ENCODE data around the gene PFKM.
A peak's percentile ranks its signal among the peaks of the same experiment; 100 is the strongest.
"Not testable (repeated sequence)": the region's sequence is repeated elsewhere in the genome, so short reads cannot be mapped to it uniquely, and the experiment has no call there.

Gene PFKM
- total RNA-seq: 17.1 to 26.1 reads per million in 2 donors

DNA sequence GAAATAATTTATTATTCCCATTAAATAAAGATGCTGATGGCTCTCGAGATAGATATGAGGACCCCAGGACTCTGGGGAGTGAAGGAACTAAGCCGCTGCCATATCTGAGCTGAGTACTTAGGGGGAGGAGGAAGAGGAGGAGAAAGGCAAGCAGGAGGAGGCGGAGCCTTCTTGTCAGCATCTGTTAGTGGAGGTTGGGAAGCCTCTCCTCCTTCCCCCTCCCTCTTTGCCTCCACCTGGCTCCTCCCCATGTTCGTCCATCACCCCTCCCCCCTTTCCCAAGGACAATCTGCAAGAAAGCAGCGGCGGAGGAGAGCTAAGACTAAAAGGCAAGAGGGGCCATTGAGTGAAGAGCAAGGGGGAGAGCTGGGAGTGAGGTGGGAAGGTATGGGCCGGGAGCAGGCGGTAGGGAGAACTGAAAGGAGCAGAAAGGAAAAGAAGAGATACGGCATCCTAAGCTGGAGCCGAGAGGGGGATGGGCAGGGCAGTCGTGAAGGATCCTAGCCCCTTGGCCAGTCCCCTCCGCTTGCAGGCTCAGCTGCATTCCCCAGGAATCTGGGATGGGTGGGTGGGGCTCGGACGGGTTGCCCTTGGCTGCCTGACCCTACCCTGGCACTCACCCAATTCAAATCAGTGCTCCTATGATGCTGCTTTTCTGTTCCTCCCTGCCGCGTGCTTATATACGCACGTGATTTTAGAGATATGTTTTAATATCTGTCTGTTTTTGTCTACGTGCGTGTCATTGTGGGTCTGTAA is at the start of gene PFKM:
TSS of gene PFKM (plus strand) at position 287 of the 756 bp plus-strand sequence. CDS start 3,411 bp downstream, outside the sequence.
- peak; percentile 39 for DNase-seq

DNA sequence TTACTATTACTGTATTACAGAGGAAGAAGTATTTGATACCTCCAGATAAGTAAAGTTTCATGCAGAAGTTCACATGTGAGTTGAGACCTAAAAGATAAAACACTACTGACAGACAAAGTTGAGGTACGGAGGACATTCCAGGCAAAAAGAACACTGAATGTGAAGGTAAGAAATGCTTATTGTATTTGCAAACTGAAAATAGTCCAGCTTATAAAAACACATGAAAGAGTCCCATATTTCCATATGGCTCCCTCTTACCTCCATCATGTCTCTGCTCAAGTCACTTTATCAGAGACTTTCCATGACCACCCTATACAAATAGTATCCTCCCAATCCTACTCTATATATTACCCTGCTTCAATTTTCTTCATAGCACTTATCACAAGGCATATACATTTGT is 49.1 kb upstream of the PFKM start:
- no peak for DNase-seq

DNA sequence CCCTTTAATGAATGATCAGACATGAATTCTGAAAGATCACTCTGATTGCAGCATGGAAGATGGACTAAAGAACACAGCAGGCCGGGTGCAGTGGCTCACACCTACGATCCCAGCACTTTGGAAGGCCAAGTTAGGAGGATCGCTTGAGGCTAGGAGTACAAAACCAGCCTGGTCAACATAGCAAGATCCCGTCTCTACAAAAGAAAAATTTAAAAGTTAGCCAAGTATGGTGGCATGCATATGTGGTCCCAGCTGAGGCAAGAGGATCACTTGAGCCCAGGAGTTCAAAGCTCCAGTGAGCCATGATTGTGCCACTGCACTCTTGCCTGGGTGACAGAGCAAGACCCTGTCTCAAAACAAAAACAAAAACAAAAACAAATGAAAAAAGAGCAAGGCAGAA is 48.4 kb upstream of the PFKM start:
- DNase-seq: no peak

- DNase-seq: no peak
These were observed 47.4 kb upstream of the PFKM start for GRCh38 chr12:48071808-48072207.

DNA sequence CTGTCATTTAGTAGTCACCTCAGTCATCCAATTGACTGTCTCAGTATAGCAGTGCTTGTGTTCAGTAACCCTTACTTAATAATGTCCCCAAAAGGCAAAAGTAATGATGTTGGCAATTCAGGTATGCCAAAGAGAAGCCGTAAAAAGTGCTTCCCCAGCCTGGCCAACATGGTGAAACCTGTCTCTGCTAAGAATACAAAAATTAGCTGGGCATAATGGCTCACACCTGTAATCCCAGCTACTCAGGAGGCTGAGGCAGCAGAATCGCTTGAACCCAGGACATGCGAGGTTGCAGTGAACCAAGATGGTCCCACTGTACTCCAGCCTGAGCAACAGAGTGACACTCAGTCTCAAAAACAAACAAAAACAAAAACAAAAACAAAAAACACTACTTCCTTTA is 46.9 kb upstream of the PFKM start:
- DNase-seq: no peak

- no peak for DNase-seq
These were observed 44.9 kb upstream of the PFKM start for GRCh38 chr12:48074266-48074665.

- no peak for DNase-seq
These were observed 43.3 kb upstream of the PFKM start for GRCh38 chr12:48075832-48076231.

DNA sequence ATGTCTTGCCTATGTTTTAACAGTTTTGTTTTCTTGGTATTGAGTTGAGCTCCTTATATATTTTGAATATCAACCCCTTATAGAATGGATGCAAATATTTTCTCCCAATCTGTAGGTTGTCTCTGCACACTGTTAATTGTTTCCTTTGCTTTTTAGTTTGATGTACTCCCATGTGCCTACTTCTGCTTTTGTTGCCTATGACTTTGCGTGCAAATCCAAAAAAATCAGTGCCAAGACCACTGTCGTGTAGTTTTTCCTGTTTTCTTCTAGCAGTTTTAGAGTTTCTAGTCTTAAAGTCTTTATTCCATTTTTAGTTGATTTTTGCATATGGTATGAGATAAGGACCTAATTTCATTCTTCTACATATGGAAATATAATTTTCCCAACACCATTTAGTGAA is 42.1 kb upstream of the PFKM start:
- DNase-seq: no peak

GRCh38 chr12:48078901-48079300 is 40.3 kb upstream of the PFKM start:
- DNase-seq: no peak

DNA sequence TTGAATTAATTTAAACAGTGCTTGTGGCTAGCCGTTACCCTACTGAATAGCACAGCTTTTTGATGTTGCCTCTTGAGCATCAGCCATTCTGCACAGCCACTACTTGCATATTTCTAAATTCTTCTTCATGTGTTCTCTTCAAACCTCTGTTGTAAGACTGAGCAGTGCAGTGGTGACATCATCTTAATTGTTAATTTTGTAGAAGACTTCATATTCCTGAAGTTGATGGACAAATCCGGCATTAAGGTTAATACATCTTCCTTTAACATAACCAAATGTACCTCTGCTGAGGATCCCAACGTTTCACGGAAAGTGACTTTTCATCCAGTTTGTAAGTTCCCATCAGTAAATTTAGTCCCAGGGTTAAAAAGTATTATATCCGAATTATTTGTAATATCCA is 38.9 kb upstream of the PFKM start:
- DNase-seq: no peak

- DNase-seq: no peak
These were observed 38.3 kb upstream of the PFKM start for GRCh38 chr12:48080821-48081220.

- DNase-seq: no peak
These were observed 35.1 kb upstream of the PFKM start for GRCh38 chr12:48084066-48084465.

DNA sequence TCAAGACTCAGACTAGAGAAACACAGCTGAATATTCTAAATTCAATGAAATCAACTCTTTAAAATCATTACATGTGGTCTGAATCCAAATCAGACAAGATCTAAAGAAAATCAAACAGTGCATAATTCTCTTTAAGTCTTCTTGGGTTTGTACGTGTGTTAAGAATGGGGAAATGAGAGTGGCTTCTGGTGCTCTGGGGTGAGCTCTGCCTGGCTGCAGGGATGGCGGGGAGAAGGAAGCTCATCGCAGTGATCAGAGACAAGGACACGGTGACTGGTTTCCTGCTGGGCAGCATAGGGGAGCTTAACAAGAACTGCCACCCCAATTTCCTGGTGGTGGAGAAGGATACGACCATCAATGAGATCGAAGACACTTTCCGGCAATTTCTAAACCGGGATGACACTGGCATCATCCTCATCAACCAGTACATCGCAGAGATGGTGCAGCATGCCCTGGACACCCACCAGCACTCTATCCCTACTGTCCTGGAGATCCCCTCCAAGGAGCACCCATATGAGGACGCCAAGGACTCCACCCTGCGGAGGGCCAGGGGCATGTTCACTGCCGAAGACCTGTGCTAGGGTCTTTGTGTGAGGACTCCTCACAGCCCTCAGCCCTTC is 34.2 kb upstream of the PFKM start:
- DNase-seq: no peak

- no peak for DNase-seq
These were observed 32.8 kb upstream of the PFKM start for GRCh38 chr12:48086327-48086726.

DNA sequence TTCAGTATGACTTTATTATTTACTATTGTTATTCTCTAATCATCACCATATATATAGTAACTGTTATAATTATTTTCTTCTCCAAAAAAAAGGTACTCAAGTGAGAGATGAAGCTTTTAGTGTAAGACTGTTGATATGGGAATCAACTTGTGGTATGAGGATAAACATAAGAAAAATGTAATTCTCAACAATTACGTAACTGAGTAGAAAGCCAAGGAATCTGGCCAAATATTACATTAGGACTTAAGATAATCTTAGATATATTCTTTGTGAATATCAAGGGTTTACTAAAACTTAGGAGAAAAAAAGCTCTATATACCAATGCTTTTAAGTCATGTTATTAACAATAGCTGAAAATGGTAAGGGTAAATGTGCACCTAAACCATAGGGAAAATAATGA is 26.6 kb upstream of the PFKM start:
- no peak for DNase-seq

- DNase-seq: no peak
These were observed 14.6 kb upstream of the PFKM start for GRCh38 chr12:48104531-48104930.

- peak; percentile 55 for DNase-seq
These were observed 13.8 kb upstream of the PFKM start for GRCh38 chr12:48105321-48105866.

DNA sequence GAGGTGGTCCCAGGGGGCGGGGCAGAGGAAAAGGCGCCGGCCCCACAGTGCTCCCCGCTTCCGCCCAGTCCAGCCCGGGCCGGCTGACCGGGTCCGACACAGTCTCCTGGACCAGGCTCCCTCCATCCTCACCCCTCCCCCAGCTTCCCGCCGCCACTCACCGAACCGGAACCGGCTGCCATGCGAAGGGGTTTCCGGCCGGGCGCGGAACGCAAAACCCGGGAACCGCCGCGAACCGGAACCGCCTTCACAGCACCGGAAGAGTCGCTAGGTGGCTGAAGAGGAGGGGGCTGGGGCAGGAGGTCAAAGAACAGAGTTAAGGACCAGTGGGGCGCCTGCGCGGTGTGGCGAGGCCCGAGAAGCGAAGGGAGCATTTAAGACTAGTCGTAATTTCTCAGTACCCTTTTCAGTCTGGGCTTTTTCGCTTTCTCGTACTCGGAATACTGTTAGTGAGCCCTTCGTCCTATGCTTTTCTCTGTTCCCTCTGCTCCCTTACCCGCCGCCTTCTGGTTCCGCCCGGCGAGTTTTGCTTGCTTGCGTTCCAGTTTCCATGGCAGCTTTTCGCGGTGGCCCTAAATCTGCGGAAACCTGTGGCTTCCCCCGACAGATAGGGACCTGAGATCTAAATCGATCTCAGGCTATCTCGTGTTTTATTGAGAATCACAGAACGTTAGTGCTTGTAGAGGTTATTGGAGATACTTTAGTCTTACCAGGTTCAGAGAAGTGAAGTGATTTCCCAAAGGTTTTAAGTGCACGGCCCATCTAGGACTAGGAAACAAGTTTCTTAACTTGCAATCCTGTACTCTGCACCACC is 13.1 kb upstream of the PFKM start, which contains the start of gene SENP1:
TSS of gene SENP1 (minus strand) at position 213 of the 814 bp plus-strand sequence. CDS start 4,607 bp downstream, outside the sequence.
- DNase-seq: peak; percentile 83

DNA sequence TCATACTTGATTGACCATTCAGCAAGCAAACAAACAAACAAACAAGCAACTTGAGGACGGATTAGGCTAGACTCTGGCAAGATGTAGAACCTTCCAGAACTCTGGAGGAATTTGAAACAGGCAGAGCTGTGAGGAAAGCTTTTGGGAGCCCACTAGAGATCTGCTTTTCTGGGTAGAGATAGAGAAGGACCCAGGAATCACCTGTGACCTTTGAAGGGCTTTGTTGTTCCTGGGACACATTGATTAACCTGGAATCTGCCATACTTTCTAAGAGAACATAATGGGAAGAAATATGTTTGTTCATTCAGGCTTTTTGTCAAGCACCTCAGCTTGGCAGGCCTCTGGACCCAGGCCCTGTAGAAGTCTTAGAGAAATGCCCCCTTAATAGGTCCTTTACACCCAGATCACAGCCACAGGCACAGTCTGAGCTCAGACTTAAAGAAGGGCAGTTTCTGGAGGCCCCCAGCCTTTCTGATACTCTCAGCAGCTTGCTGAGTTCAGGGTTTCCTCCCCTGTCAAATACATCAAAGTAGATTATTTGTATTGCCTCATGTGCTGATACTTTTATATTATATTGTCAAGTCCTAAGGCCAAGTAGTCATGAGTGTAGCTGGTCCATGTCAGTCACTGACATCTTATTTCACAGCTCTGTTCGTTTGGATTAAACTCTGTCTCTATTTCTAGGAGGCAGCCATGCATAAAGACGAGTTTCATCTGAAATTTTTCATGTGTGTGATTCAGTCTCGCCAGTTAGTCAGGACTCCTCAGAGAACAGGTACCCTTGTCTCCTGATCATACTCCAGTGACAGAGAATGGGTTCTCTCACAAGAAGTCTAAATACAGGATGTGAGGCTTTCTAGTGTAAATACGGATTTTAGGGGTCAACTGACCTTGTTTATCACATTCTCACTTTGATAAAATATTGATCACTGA is 12.2 kb upstream of the PFKM start:
- DNase-seq: no peak

DNA sequence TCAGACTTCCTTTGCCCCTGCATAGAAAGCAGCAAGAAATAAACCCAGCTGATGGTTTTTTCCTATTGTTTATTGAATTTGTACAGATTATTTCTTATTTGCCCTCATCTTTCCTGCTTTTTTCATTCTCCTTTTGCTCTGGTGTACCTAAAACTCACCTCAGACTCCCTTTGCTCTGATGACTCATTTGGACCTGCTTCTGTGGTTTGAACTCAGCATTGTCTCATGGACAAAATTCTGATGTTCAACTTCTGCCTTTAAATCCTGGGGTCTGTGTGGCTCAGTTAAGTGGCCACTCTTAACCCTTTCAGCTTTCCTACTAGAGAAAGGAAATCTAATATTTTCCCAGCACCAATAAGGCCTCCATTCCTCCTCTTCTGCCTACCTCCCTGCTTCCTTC is 9.7 kb upstream of the PFKM start:
- no peak for DNase-seq

- no peak for DNase-seq
These were observed 8.4 kb upstream of the PFKM start for GRCh38 chr12:48110691-48111311.

GRCh38 chr12:48111312-48111693 is 7.9 kb upstream of the PFKM start:
- not testable (repeated sequence) for DNase-seq
